ENCODE results near the gene AGR2. TPM values are rescaled to one million over a fixed set of nuclear protein-coding genes. Genes with fewer than 3 reads are reported as not detected.
A peak's percentile ranks its signal among the peaks of the same experiment; 100 is the strongest.

AGR2 gene
- total RNA-seq, 4 donors from 2014 or later, result not detected

DNA sequence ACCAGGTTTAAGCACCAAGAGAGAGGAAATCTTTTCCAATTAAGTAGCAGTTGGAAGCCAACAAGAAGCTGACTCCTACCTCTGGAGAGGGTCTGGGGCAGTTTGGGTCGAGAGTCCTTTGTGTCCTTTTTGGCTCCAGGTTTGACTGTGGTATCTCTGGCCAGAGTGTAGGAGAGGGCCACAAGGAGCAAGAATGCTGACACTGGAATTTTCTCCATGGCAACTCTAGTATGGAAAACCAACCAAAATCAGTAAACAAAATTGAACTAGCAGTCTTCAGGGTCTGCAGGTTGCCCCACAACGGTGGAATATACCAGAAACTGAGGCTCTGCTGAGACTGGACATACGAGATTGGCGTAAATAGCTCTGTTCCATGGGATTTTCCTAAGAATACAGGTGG, 3.2 kb downstream of the AGR2 start:
- Histone ChIP-seq H3K36me3 (no peaks in the 10 kb centered on the region), H3K4me1 (no peaks in the 10 kb centered on the region), H3K27me3 (no peaks in the 10 kb centered on the region), H3K9me3 (no peaks in the 10 kb centered on the region), H3K27ac (replicated peaks in 1 of 4) (no peak overlapping the region), H3K4me3 (no peak overlapping the region)
- intact Hi-C loops (cut with DNase I), result loop anchor here (1.0 kb wide), 1 partner anchor 117 kb away; no protein-coding TSS in a partner anchor
- no peak for DNase-seq (ENCODE audit: extremely low spot score)
- WGBS, result 92% methylated on average over 4 of the region's 4 CpGs
- TF ChIP-seq, protein P1, sequence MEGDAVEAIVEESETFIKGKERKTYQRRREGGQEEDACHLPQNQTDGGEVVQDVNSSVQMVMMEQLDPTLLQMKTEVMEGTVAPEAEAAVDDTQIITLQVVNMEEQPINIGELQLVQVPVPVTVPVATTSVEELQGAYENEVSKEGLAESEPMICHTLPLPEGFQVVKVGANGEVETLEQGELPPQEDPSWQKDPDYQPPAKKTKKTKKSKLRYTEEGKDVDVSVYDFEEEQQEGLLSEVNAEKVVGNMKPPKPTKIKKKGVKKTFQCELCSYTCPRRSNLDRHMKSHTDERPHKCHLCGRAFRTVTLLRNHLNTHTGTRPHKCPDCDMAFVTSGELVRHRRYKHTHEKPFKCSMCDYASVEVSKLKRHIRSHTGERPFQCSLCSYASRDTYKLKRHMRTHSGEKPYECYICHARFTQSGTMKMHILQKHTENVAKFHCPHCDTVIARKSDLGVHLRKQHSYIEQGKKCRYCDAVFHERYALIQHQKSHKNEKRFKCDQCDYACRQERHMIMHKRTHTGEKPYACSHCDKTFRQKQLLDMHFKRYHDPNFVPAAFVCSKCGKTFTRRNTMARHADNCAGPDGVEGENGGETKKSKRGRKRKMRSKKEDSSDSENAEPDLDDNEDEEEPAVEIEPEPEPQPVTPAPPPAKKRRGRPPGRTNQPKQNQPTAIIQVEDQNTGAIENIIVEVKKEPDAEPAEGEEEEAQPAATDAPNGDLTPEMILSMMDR (IDR thresholded peaks at IDR 0.05), result no peak

GRCh38 chr7:16801111-16801542, 3.7 kb downstream of the AGR2 start:
- Histone ChIP-seq H3K27ac (replicated peaks in 1 of 4) (no peak overlapping the region), H3K27me3 (no peaks in the 10 kb centered on the region), H3K4me3 (no peak overlapping the region), H3K4me1 (no peaks in the 10 kb centered on the region), H3K9me3 (no peaks in the 10 kb centered on the region), H3K36me3 (no peaks in the 10 kb centered on the region)
- intact Hi-C loops (cut with DNase I), result loop anchor here (1.0 kb wide), 1 partner anchor 117 kb away; no protein-coding TSS in a partner anchor
- DNase-seq (ENCODE audit: extremely low spot score), result no peak
- TF ChIP-seq, protein P1 (IDR thresholded peaks at IDR 0.05), result peak in 2 of 3 experiments; percentile 32 to 49
- no peak for TF ChIP-seq POLR2A (IDR thresholded peaks at IDR 0.05; ENCODE audit: low read depth)

DNA sequence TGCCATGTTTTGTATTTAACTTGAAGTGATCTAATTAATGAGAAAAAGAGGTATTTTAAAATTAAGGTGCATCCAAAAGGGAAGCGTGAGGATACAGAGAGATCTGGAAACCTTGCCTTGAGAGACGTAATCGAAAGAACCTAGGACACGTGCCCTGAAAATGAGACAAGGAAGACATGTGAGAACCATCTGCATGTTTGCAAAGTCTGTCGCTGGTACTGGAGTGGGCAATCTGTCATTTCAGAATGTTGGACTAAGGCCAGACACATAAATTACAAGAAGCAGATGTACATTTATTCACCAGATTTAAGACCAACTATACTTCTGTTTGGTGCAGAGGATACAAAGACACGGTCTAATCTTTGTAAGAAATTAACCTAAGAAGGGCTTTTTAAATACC, 9.2 kb downstream of the AGR2 start:
- WGBS, result 27% methylated on average over 6 of the region's 6 CpGs
- intact Hi-C loops (cut with DNase I), result no loop called here
- Histone ChIP-seq H3K4me3 (no peak overlapping the region), H3K27ac (replicated peaks in 1 of 4) (no peak overlapping the region), H3K9me3 (no peaks in the 10 kb centered on the region), H3K36me3 (no peaks in the 10 kb centered on the region), H3K4me1 (no peaks in the 10 kb centered on the region), H3K27me3 (no peaks in the 10 kb centered on the region)
- DNase-seq (ENCODE audit: extremely low spot score), result no peak
- TF ChIP-seq, protein P1 (IDR thresholded peaks at IDR 0.05), result no peak
- no peak for TF ChIP-seq POLR2A (IDR thresholded peaks at IDR 0.05; ENCODE audit: low read depth)
- TF ChIP-seq POLR2AphosphoS5 (IDR thresholded peaks at IDR 0.05), result no peak
- TF ChIP-seq EP300 (IDR thresholded peaks at IDR 0.05), result no peak

GRCh38 chr7:16794986-16795385, 9.8 kb downstream of the AGR2 start:
- H3K9me3 ChIP-seq, result no peaks in the 10 kb centered on the region
- no peaks in the 10 kb centered on the region for H3K36me3 ChIP-seq
- TF ChIP-seq POLR2AphosphoS5 (IDR thresholded peaks at IDR 0.05) (no peak), POLR2A (IDR thresholded peaks at IDR 0.05; ENCODE audit: low read depth) (no peak), EP300 (IDR thresholded peaks at IDR 0.05) (no peak)
- TF ChIP-seq, protein P1 (IDR thresholded peaks at IDR 0.05), result no peak
- H3K4me1 ChIP-seq, result no peaks in the 10 kb centered on the region
- H3K4me3 ChIP-seq, result no peak overlapping the region
- no peaks in the 10 kb centered on the region for H3K27me3 ChIP-seq
- WGBS, result 54% methylated on average over 3 of the region's 3 CpGs
- no peak overlapping the region for H3K27ac ChIP-seq (replicated peaks in 1 of 4)
- DNase-seq (ENCODE audit: extremely low spot score), result no peak
- intact Hi-C loops (cut with DNase I), result no loop called here

DNA sequence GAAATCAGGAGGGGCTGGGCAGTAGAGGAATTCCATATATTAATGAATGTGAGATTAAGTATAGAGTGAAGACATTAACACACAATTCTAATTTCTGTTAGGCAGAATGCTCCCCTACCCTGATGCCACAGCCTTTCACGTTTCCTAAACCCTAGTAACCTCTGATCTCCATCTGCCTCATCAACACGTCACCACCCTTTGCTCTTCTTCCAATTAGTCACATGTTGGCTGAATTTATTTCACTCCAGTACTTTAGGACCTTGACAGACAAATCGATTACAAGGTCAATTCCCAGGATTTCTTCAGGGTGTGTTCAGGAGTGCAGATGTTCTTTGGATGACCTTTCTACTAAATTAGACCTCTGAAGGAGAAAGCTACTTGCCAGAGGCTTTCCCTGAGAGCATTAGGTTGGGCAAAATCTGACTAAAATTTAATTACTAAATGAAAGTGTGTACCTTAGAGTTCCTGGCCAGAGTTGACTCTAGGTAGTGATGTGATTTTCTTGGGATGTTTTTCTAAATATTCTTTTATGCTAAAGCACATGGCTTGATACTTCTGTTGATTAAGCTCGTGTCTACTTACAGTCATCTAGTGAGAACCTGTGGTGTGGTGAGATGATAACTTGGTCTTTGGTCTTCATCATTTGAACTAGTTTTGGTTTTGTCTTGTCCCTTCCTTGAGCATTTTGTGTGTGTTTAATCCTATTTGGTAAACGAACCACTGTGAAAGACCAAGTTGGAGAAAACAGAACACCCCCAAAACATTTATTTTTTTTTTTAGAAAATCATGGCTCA, 12.7 kb downstream of the AGR2 start:
- intact Hi-C loops (cut with DNase I), result no loop called here
- no peaks in the 10 kb centered on the region for H3K36me3 ChIP-seq
- 75% methylated on average over 5 of the region's 5 CpGs for WGBS
- H3K9me3 ChIP-seq, result no peaks in the 10 kb centered on the region
- TF ChIP-seq POLR2A (IDR thresholded peaks at IDR 0.05; ENCODE audit: low read depth) (no peak), EP300 (IDR thresholded peaks at IDR 0.05) (no peak), POLR2AphosphoS5 (IDR thresholded peaks at IDR 0.05) (no peak)
- TF ChIP-seq, protein P1 (IDR thresholded peaks at IDR 0.05), result no peak
- no peaks in the 10 kb centered on the region for H3K27me3 ChIP-seq
- H3K27ac ChIP-seq (replicated peaks in 1 of 4), result no peak overlapping the region
- H3K4me3 ChIP-seq, result no peak overlapping the region
- DNase-seq (ENCODE audit: extremely low spot score), result no peak
- H3K4me1 ChIP-seq, result no peaks in the 10 kb centered on the region

All from esophagus muscularis mucosa (tissue), 4 donors.